Large intestine (tissue), 3 donors: ENCODE data around the gene UBD. TPM values are rescaled to one million over a fixed set of nuclear protein-coding genes. Genes with fewer than 3 reads are reported as not detected.

Experiments used
- DNase-seq, 2 donors: peaks; one replicate each; pipeline versions ENCODE4 v3.0.0 to v3.0.0-alpha.2; 2013
- H3K27ac ChIP-seq: one replicate; pipeline ENCODE4 v1.5.1; 2013; ENCODE audit warnings: low read length
- H3K27me3 ChIP-seq: 2 replicates; pipeline ENCODE4 v1.6.1; 2013; ENCODE audit warnings: low read length; ENCODE audit not compliant: control insufficient read depth, insufficient read depth
- H3K36me3 ChIP-seq: 2 replicates; pipeline ENCODE4 v1.6.1; 2013; ENCODE audit warnings: low read length; ENCODE audit not compliant: control insufficient read depth, insufficient read depth
- H3K4me1 ChIP-seq: one replicate; pipeline ENCODE4 v1.6.1; 2013; ENCODE audit warnings: low read length; ENCODE audit not compliant: control insufficient read depth, insufficient read depth
- H3K4me3 ChIP-seq: one replicate; pipeline ENCODE4 v1.5.1; 2013; ENCODE audit warnings: low read length
- H3K9me3 ChIP-seq: one replicate; pipeline ENCODE4 v1.6.1; 2013; ENCODE audit warnings: mild to moderate bottlenecking, low read depth, low read length, moderate library complexity; ENCODE audit not compliant: control insufficient read depth
- WGBS: methylation state at CpG from one replicate; pipeline ENCODE4 v1.1.5; 2013; ENCODE audit warnings: low lambda C conversion rate; ENCODE audit not compliant: insufficient coverage; 5-methylcytosine and 5-hydroxymethylcytosine counted together
- polyA plus RNA-seq: library from polyadenylated mRNA; unstranded; fragments of 120-200 nt; gene quantifications from one replicate; pipeline ENCODE4 v1.2.1, GENCODE V29; 2013

Gene UBD
- polyA plus RNA-seq, 1 donor, result 8.1 TPM

DNA sequence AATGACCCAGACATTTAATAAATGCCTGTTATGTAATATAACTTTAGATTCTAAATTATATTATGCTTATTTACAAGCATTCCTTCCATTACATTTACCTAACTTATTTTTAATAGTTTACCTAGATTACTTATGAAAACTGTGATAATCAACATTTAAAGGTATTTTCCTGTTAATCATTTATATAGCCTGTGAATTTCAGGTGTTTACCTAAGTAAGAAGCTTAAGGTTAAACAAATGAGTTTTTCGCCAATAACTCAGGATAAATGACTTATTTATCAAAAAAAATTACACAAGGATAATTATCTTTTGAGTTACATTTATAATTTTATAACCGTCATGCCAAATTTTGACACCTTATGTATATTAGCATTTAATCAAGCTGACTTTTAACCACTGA lies 35.5 kb downstream of the UBD start:
- H3K27ac ChIP-seq, result no peak overlapping the region
- DNase-seq, result no peak
- no peaks in the 10 kb centered on the region for H3K4me1 ChIP-seq
- 71% methylated on average over 2 of the region's 2 CpGs for WGBS
- no peaks in the 10 kb centered on the region for H3K9me3 ChIP-seq
- H3K36me3 ChIP-seq, result no peaks in the 10 kb centered on the region
- no peaks in the 10 kb centered on the region for H3K27me3 ChIP-seq
- no peak overlapping the region for H3K4me3 ChIP-seq

DNA sequence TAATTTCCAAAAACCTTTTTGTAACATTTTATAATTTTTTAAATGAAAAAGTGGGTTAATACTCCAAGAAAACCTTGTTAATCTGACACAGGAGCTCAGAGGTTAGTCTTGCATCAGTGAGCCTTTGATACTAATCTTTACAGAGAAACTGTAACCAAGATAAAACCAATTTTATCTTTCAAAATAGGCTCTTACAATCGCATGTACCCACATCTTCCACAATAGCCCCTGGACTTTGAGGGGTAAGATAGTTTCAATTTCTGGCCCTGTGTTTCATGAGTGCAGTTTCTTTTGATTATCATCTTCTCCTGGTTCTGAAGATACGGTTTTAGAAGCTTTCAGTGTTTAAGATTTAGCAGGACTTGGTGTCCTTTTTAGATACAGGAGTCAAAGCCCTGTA lies 37.3 kb downstream of the UBD start:
- 75% methylated on average over 1 of the region's 2 CpGs for WGBS
- no peak for DNase-seq
- Histone ChIP-seq H3K27ac (no peak overlapping the region), H3K4me3 (no peak overlapping the region), H3K4me1 (no peaks in the 10 kb centered on the region), H3K27me3 (no peaks in the 10 kb centered on the region), H3K36me3 (no peaks in the 10 kb centered on the region), H3K9me3 (no peaks in the 10 kb centered on the region)

DNA sequence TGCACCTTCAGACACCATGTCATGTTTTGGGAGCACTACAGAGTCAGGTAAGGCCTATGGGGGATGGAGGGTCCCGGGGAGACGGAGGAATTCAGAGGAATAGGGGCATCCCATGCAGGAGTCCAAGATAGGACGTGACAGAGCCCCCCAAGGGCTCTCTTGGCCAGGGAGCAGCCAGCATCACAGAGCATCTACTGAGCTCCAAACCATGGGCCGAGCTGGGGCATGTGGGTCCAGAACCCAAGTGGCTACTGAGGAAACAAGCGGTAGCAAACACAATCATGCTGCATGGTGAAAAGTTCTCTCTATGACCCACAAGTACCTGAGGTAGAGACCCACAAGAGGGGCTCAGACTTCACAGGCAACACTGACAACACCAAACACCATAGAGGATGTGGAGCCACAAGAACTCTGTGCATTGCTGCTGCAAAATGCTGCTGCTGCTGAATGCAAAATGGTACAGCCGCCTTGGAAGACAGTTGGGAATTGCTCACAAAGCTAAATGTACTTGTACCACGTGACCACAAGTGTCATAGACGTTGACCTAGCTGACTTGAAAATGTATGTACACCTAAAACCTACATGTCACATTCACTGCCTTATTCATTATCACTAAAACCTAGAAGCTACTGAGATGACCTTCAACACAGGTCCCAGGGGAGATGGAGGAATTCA lies 38.4 kb downstream of the UBD start:
- Histone ChIP-seq H3K4me3 (no peak overlapping the region), H3K27me3 (no peaks in the 10 kb centered on the region), H3K36me3 (no peaks in the 10 kb centered on the region), H3K4me1 (no peaks in the 10 kb centered on the region), H3K9me3 (no peaks in the 10 kb centered on the region), H3K27ac (no peak overlapping the region)
- WGBS, result no CpG with 5 or more reads among the region's 8 CpGs
- no peak for DNase-seq

DNA sequence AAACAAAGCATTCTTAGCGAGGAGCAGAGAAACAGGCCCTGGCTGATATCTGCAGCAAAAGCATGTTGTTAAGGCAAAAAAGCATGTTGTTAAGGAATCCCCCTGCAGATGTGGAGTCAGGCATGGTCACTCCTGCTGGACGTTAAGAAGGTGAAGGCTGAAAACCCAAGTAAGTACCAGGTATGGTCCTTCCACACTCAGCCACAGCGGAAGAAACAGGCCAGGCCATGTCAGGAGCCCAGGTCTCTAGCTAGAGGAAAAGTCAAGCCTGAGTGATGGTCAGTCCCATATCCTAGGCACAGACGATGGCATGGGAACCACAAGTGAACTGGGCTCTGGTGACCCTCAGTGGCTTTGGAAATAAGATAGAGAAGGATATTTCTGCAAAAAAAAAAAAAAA lies 39.3 kb downstream of the UBD start:
- Histone ChIP-seq H3K27me3 (no peaks in the 10 kb centered on the region), H3K36me3 (no peaks in the 10 kb centered on the region), H3K9me3 (no peaks in the 10 kb centered on the region), H3K27ac (no peak overlapping the region), H3K4me1 (no peaks in the 10 kb centered on the region), H3K4me3 (no peak overlapping the region)
- 100% methylated on average over 1 of the region's 4 CpGs for WGBS
- no peak for DNase-seq

DNA sequence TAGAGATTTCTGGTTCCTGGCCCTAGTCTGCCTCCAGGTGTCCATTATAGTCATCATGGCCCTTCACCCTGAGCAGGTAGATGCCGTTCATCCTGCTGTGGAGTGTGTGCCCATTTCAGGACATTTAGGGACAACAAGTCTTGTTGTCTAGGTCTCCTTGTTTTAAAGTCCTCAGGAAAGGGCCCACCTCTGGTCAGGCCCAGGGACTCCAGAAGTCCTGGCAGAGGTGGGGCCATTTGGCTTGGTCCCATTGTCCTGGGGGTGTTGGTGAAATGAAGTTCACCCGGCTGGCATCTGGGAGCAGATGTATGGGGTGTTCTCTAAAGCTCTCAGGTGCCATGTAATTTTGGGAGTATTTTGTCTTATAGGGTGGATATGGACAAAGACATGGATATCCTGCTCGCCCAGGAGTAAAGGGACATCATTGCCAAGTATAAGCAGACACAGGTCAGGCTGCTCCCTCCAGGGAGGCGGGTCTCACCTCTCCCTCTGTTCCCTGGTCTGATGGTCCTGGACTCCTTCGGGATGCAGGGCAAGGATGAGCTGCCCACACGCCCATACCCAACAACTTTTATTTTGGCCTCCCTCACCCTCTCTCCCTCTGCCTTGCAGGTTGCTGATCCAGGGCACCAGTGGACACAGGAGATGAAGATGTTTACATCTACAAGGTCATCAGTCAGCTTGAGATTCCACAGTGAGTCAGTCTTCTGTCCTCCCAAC lies 40.1 kb downstream of the UBD start:
- Histone ChIP-seq H3K4me1 (no peaks in the 10 kb centered on the region), H3K9me3 (no peaks in the 10 kb centered on the region), H3K27ac (no peak overlapping the region), H3K4me3 (no peak overlapping the region), H3K27me3 (no peaks in the 10 kb centered on the region), H3K36me3 (no peaks in the 10 kb centered on the region)
- WGBS, result no CpG with 5 or more reads among the region's 6 CpGs
- DNase-seq, result no peak

DNA sequence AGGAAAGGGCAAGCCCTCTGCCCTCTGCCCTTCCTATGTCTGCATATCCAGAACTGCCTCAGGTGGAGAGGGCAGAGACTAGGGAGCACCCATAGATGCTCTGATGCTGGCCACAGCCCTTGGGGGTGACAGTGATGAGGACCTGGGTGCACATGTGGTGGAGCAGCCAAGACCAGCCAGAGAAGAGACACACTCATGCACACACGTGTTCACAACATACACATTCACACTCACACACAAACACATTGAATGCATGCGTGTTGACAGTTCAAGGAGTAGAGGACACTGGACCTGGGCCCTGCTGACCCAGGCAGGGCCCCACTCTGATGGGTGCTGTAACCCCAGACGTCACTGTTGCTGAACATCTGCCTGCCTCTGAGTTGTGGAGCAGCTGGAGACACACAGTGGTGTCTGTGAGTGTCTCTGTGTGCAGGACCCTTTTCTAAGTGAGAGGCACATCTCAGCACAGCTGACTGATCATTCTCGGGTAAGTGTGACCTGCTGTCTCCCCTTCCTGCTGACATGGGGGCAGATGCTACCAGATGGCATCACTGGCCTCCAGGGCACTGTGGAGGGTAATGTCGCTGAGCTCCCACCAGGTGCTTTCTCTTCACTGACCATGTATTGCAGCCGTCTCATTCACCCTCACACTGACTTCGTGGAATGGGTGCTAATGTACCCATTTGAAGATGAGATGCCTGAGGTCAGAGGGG lies 41.6 kb downstream of the UBD start:
- Histone ChIP-seq H3K4me1 (no peaks in the 10 kb centered on the region), H3K4me3 (no peak overlapping the region), H3K36me3 (no peaks in the 10 kb centered on the region), H3K27ac (no peak overlapping the region), H3K9me3 (no peaks in the 10 kb centered on the region), H3K27me3 (no peaks in the 10 kb centered on the region)
- no CpG with 5 or more reads among the region's 7 CpGs for WGBS
- no peak for DNase-seq

DNA sequence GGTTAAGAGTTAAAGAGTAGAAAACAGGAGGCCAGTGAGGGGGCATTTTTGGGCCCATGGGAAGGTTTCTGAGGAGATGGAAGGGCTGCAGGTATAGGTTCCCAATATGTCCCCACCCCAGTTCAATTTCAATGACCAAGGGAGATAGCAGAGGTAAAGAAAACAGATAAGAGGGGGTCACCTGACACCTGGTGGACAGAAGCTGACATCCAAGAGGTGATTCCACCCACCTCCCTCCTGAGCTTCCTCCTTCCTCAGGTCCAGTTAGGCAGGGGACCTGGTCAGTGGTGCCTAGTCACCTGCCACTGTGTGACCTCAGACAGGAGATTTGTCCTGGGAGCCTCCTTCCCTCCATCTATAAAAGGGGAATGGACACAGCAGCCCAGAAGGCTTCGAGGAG lies 42.3 kb downstream of the UBD start:
- H3K27ac ChIP-seq, result no peak overlapping the region
- H3K4me3 ChIP-seq, result no peak overlapping the region
- H3K4me1 ChIP-seq, result no peaks in the 10 kb centered on the region
- no peak for DNase-seq
- no peaks in the 10 kb centered on the region for H3K36me3 ChIP-seq
- no peaks in the 10 kb centered on the region for H3K27me3 ChIP-seq
- H3K9me3 ChIP-seq, result no peaks in the 10 kb centered on the region
- WGBS, result no CpG with 5 or more reads among the region's 1 CpG

DNA sequence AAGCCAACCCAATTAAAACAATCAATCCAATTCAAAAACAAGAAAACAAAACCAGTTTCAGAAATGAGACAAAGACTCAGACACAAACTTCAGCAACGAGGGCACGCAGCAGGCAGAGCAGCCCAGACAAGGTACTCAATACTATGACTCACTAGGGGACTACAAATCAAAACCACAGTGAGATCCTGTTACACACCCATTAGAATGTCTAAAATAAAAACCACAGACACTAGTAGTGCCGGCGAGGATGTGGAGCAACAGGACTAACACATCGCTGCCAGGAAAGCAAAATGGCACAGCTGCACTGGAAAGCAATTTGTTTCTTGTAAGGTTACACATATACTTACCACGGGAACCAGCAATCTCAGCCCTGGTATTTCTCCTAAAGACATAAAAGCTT lies 43.4 kb downstream of the UBD start:
- no peak for DNase-seq
- Histone ChIP-seq H3K27me3 (no peaks in the 10 kb centered on the region), H3K36me3 (no peaks in the 10 kb centered on the region), H3K4me3 (no peak overlapping the region), H3K9me3 (no peaks in the 10 kb centered on the region), H3K27ac (no peak overlapping the region), H3K4me1 (no peaks in the 10 kb centered on the region)
- no CpG with 5 or more reads among the region's 6 CpGs for WGBS

DNA sequence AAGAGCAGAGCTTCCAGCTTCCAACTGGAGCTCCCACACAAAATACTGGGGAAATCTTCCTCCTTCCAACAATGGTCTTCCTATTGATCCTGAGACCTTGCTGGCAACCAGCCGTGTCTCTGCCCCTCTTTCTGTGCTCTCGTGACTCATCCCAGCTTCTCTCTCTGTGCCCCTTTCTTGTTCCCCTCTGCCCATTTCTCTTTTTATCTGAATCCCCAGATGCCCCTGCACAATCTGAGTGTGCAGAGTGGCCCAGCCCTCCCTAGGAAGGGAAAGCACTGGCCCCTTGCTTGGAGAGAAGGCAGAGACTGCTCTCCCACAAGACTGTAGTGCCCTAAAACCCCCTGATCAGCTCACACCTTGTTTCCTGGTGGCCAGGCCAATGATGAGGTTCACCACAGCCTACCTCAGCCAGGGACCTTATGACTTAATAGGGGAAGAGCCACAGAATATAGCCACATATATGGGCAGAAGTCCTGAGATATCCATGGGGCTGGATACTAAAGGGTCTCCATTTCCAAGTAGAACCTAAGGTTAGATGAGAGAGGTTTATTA lies 48.7 kb downstream of the UBD start:
- no peaks in the 10 kb centered on the region for H3K36me3 ChIP-seq
- H3K27ac ChIP-seq, result no peak overlapping the region
- H3K4me3 ChIP-seq, result no peak overlapping the region
- WGBS, result 100% methylated on average over 1 of the region's 2 CpGs
- DNase-seq, result no peak
- no peaks in the 10 kb centered on the region for H3K27me3 ChIP-seq
- no peaks in the 10 kb centered on the region for H3K4me1 ChIP-seq
- no peaks in the 10 kb centered on the region for H3K9me3 ChIP-seq

DNA sequence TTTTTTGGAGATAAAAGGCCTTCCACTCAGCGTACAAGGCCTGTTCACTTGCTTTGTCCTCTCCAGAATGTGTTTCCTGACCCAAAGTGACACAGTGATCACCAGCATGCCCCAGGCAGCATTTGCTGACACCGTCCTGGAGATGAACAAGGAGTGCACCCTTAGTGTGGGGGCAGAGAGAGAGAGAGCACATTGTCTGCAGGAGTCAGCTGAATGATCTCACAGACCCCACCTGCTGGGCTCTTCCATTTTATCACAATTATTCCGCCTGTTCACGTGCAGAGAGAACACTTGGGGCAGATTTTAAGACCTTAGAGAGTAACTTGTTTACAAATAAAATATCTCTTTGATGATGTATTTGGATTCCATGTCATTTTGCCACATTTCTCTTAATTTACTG lies 49.3 kb downstream of the UBD start:
- WGBS, result no CpG with 5 or more reads among the region's 4 CpGs
- H3K27ac ChIP-seq, result no peak overlapping the region
- no peaks in the 10 kb centered on the region for H3K36me3 ChIP-seq
- no peak overlapping the region for H3K4me3 ChIP-seq
- no peaks in the 10 kb centered on the region for H3K27me3 ChIP-seq
- DNase-seq, result no peak
- no peaks in the 10 kb centered on the region for H3K4me1 ChIP-seq
- H3K9me3 ChIP-seq, result no peaks in the 10 kb centered on the region
